Neural crest cell (in vitro differentiated cells): ENCODE data around the gene HNRNPF. TPM values are rescaled to one million over a fixed set of nuclear protein-coding genes. Genes with fewer than 3 reads are reported as not detected.

Experiments
- DNase-seq: peaks from one replicate; pipeline ENCODE4 v3.0.0; 2021; ENCODE audit warnings: low read depth, mixed read lengths, low spot score
- H3K27ac Mint-ChIP-seq: one replicate; pipeline ENCODE4 v1.8.0; 2021; ENCODE audit warnings: mild to moderate bottlenecking, mixed read lengths; ENCODE audit not compliant: unreplicated experiment
- H3K27me3 Mint-ChIP-seq: 2 replicates; pipeline ENCODE4 v1.8.0; 2021; ENCODE audit warnings: low read depth, mild to moderate bottlenecking, mixed read lengths
- H3K36me3 Mint-ChIP-seq: 2 replicates; pipeline ENCODE4 v1.8.0; 2021; ENCODE audit warnings: low read depth, mild to moderate bottlenecking, mixed read lengths
- H3K4me1 Mint-ChIP-seq: 2 replicates; pipeline ENCODE4 v1.8.0; 2021; ENCODE audit warnings: mixed read lengths
- H3K4me3 Mint-ChIP-seq: one replicate; pipeline ENCODE4 v1.8.0; 2021; ENCODE audit warnings: mild to moderate bottlenecking, mixed read lengths
- H3K9me3 Mint-ChIP-seq: 2 replicates; pipeline ENCODE4 v1.8.0; 2021; ENCODE audit warnings: mixed read lengths
- total RNA-seq: library from RNA; stranded (reverse); gene quantifications from 2 replicates; pipeline ENCODE4 v1.2.1, GENCODE V29; 2021
- TF ChIP-seq, protein P1 (sequence below): fragments of 200-600 bp; sonication (generic); conservative IDR thresholded peaks from 2 replicates; pipeline ENCODE4 v1.5.0; 2021; ENCODE audit warnings: antibody characterized with exemption, mild to moderate bottlenecking

Gene HNRNPF
- total RNA-seq, 1 donor from 2014 or later = 284 TPM

- TF ChIP-seq, protein P1, sequence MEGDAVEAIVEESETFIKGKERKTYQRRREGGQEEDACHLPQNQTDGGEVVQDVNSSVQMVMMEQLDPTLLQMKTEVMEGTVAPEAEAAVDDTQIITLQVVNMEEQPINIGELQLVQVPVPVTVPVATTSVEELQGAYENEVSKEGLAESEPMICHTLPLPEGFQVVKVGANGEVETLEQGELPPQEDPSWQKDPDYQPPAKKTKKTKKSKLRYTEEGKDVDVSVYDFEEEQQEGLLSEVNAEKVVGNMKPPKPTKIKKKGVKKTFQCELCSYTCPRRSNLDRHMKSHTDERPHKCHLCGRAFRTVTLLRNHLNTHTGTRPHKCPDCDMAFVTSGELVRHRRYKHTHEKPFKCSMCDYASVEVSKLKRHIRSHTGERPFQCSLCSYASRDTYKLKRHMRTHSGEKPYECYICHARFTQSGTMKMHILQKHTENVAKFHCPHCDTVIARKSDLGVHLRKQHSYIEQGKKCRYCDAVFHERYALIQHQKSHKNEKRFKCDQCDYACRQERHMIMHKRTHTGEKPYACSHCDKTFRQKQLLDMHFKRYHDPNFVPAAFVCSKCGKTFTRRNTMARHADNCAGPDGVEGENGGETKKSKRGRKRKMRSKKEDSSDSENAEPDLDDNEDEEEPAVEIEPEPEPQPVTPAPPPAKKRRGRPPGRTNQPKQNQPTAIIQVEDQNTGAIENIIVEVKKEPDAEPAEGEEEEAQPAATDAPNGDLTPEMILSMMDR = no peak
- peak overlapping the region; percentile 91 for H3K27ac Mint-ChIP-seq
- no peaks in the 10 kb centered on the region for H3K27me3 Mint-ChIP-seq
- no peaks in the 10 kb centered on the region for H3K9me3 Mint-ChIP-seq
- peak; percentile 65 for DNase-seq
- peaks cover 25% of the 10 kb centered on the region for H3K4me1 Mint-ChIP-seq
- peak overlapping the region; percentile 87 for H3K4me3 Mint-ChIP-seq
- peaks cover 6% of the 10 kb centered on the region for H3K36me3 Mint-ChIP-seq
These were observed 11.6 kb upstream of the HNRNPF start for GRCh38 chr10:43420369-43421200.

DNA sequence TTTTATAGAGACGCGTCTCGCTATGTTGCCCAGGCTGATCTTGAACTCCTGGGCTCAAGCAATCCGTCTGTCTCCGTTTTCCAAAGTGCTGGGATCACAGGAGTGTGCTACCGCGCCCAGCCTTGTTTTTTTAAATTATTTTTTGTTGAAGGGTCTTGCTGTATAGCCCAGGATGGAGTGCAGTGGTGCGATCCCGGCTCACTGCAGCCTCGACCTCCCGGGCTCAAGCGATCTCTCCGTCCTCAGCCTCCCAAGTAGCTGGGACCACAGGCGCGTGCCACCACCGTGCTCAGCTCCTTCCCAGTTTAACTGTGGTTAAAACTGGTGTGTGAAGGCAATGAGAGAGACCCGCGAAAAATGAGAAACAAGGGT is 11.0 kb upstream of the HNRNPF start:
- H3K9me3 Mint-ChIP-seq = no peaks in the 10 kb centered on the region
- no peaks in the 10 kb centered on the region for H3K27me3 Mint-ChIP-seq
- TF ChIP-seq, protein P1 = no peak
- DNase-seq = no peak
- peaks cover 6% of the 10 kb centered on the region for H3K36me3 Mint-ChIP-seq
- H3K4me1 Mint-ChIP-seq = peaks cover 25% of the 10 kb centered on the region
- H3K4me3 Mint-ChIP-seq = peak overlapping the region; percentile 47
- H3K27ac Mint-ChIP-seq = peak overlapping the region; percentile 91

DNA sequence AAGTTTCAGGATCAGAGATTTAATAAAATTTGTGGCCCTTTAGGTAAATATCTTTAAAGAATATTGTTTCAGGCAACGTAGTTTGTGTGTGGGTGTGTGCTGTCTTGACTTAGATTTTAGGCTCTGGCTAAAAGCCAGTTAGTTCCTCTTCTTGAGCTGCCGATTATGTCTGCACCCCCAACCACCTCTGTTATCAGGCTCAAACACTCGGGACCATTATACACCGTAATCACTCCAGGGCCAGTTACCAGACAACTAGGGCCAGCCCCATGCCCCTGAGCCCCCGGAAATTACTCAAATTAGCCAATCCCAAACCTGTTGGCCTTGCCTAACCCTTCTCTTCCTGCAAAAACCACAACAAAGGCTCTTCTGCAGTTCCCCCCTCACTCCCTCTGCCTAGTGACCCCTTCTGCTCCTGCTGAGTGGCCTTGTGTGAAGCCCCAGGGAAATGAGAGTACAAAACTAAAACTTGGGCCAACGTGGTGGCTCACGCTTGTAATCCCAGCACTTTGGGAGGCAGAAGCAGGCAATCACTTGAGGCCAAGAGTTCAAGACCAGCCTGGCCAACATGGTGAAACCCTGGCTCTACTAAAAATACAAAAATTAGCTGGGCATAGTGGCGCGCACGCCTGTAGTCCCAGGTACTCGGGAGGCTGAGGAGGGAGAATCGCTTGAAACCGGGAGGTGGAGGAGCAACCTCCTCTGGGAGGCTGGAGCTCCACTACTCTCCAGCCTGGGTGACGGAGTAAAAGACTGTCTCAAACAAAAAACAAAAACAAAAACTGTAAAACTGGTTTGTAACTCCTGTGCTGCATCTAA is 9.2 kb upstream of the HNRNPF start:
- no peak for DNase-seq
- no peaks in the 10 kb centered on the region for H3K27me3 Mint-ChIP-seq
- H3K36me3 Mint-ChIP-seq = no peaks in the 10 kb centered on the region
- H3K9me3 Mint-ChIP-seq = no peaks in the 10 kb centered on the region
- peaks cover 20% of the 10 kb centered on the region for H3K4me1 Mint-ChIP-seq
- peak overlapping the region; percentile 47 for H3K4me3 Mint-ChIP-seq
- H3K27ac Mint-ChIP-seq = no peak overlapping the region
- TF ChIP-seq, protein P1 = no peak

- no peak overlapping the region for H3K27ac Mint-ChIP-seq
- DNase-seq = no peak
- TF ChIP-seq, protein P1 = no peak
- no peaks in the 10 kb centered on the region for H3K9me3 Mint-ChIP-seq
- H3K27me3 Mint-ChIP-seq = no peaks in the 10 kb centered on the region
- H3K4me1 Mint-ChIP-seq = peaks cover 9% of the 10 kb centered on the region
- no peaks in the 10 kb centered on the region for H3K36me3 Mint-ChIP-seq
- no peak overlapping the region for H3K4me3 Mint-ChIP-seq
These were observed 6.6 kb upstream of the HNRNPF start for GRCh38 chr10:43415544-43415943.

DNA sequence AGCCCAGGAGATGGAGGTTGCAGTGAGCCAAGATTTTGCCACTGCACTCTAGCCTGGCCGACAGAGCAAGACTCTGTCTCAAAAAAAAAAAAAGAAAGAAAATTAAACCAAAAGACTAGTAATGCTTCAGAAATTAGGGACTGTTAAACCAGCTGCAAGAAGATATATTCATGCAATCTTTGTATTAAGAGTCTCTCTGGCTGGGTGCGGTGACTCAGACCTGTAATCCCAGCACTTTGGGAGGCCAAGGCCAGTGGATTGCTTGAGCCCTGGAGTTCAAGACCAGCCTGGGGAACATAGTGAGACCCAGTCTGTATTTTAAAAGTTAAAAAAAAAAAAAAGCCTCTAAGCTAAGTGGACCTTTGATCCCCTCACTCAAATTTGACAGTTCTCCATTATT is 2.5 kb upstream of the HNRNPF start:
- Mint-ChIP-seq H3K9me3 (no peaks in the 10 kb centered on the region), H3K4me3 (peak overlapping the region; percentile 34), H3K27ac (no peak overlapping the region), H3K36me3 (no peaks in the 10 kb centered on the region), H3K4me1 (peaks cover 21% of the 10 kb centered on the region), H3K27me3 (no peaks in the 10 kb centered on the region)
- TF ChIP-seq, protein P1 = no peak
- DNase-seq = no peak
